ENCODE data around the gene ZNF629. TPM values are rescaled to one million over a fixed set of nuclear protein-coding genes. Genes with fewer than 3 reads are reported as not detected.

The ZNF629 gene
- polyA plus RNA-seq, 1 of the 3 experiments (the other 2 are of a cell fraction): 4.7 TPM

- Histone ChIP-seq H3K4me2 (no peak overlapping the region), H3K4me3 (ENCODE audit: low read depth in 2 of 2, low read length in 1 of 2) (no peak overlapping the region), H3K79me2 (ENCODE audit: insufficient read depth) (no peaks in the 10 kb centered on the region), H3K9me2 (no peaks in the 10 kb centered on the region), H3K27me3 (ENCODE audit: insufficient read depth) (no peaks in the 10 kb centered on the region), H3K36me3 (replicated peaks in 1 of 2; ENCODE audit: control insufficient read depth in 1 of 2, insufficient read depth in 2 of 2, low read length in 1 of 2) (no peaks in the 10 kb centered on the region), H3F3A (replicated peaks; ENCODE audit: insufficient read depth) (no peaks in the 10 kb centered on the region), H3K9me3 (no peaks in the 10 kb centered on the region), H3K27ac (ENCODE audit: low read depth in 2 of 2, low read length in 1 of 2) (no peak overlapping the region), H4K20me1 (ENCODE audit: insufficient read depth) (no peaks in the 10 kb centered on the region), H2AFZ (ENCODE audit: low read depth) (no peak overlapping the region), H3K9ac (no peak overlapping the region), H3K4me1 (ENCODE audit: control insufficient read depth in 1 of 2, insufficient read depth in 2 of 2, low read depth in 1 of 2, low read length in 1 of 2) (no peaks in the 10 kb centered on the region)
- no peak for TF ChIP-seq JUND (IDR thresholded peaks at IDR 0.05)
- TF ChIP-seq ZBTB33 (IDR thresholded peaks at IDR 0.05; ENCODE audit: borderline replicate concordance, low read depth): no peak
- TF ChIP-seq RCOR1 (IDR thresholded peaks at IDR 0.05; ENCODE audit: low read length): no peak
- TF ChIP-seq MEF2A (IDR thresholded peaks at IDR 0.05; ENCODE audit: borderline replicate concordance, low read depth): no peak
- no peak for TF ChIP-seq USF2 (IDR thresholded peaks at IDR 0.05; ENCODE audit: borderline replicate concordance, low read depth, low read length)
- no peak for TF ChIP-seq TCF12 (IDR thresholded peaks at IDR 0.05)
- TF ChIP-seq RXRA (IDR thresholded peaks at IDR 0.05; ENCODE audit: borderline replicate concordance, low read depth): no peak
- no peak for TF ChIP-seq RFX5 (IDR thresholded peaks at IDR 0.05; ENCODE audit: low read length)
- TF ChIP-seq REST (IDR thresholded peaks at IDR 0.05; ENCODE audit: low read depth, low read length): no peak
- TF ChIP-seq SMC3 (IDR thresholded peaks at IDR 0.05; ENCODE audit: low read depth, low read length): no peak
- ChIA-PET POLR2A (no interaction called here), CTCF (interaction anchor here (1.0 to 6.7 kb wide), 3 partner anchors 10 to 16 kb away, joined by 3 to 22 read pairs (median 9); no protein-coding TSS in a partner anchor)
- 94% methylated on average over 6 of the region's 6 CpGs for WGBS (ENCODE audit: low lambda C conversion rate)
- no peak for DNase-seq
These were observed 43.0 kb upstream of the ZNF629 start for GRCh38 chr16:30830072-30830417.

All from SK-N-SH (cell line).